Measurements from ENCODE around the gene GPR132.
A peak's percentile ranks its signal among the peaks of the same experiment; 100 is the strongest.

GPR132 gene

GRCh38 chr14:105020815-105021655 lies 44.2 kb downstream of the GPR132 start, which contains the start of gene CDCA4:
CDCA4 (minus strand) TSS chr14:105021083; CDS start chr14:105011929, 9,154 bp downstream.
- peak; percentile 97 for DNase-seq (ENCODE audit: low spot score)

- DNase-seq (ENCODE audit: low spot score) = peak; percentile 50
These were observed 45.1 kb downstream of the GPR132 start for GRCh38 chr14:105019861-105020814.

GRCh38 chr14:105018414-105018813 lies 46.8 kb downstream of the GPR132 start:
- DNase-seq (ENCODE audit: low spot score) = no peak

GRCh38 chr14:105015905-105016304 lies 49.3 kb downstream of the GPR132 start:
- no peak for DNase-seq (ENCODE audit: low spot score)

GRCh38 chr14:105015242-105015641 lies 50.0 kb downstream of the GPR132 start:
- DNase-seq (ENCODE audit: low spot score) = no peak

GRCh38 chr14:105014631-105015030 lies 50.6 kb downstream of the GPR132 start:
- no peak for DNase-seq (ENCODE audit: low spot score)

GRCh38 chr14:105014032-105014431 lies 51.2 kb downstream of the GPR132 start:
- DNase-seq (ENCODE audit: low spot score) = no peak

GRCh38 chr14:105013150-105013785 lies 52.0 kb downstream of the GPR132 start:
- peak; percentile 57 for DNase-seq (ENCODE audit: low spot score)

GRCh38 chr14:105012171-105012985 lies 52.9 kb downstream of the GPR132 start:
- DNase-seq (ENCODE audit: low spot score) = peak; percentile 45

GRCh38 chr14:105011312-105011990 lies 53.8 kb downstream of the GPR132 start:
- no peak for DNase-seq (ENCODE audit: low spot score)

GRCh38 chr14:105010891-105011291 lies 54.3 kb downstream of the GPR132 start:
- DNase-seq (ENCODE audit: low spot score) = no peak

GRCh38 chr14:105010106-105010505 lies 55.1 kb downstream of the GPR132 start:
- no peak for DNase-seq (ENCODE audit: low spot score)

- DNase-seq (ENCODE audit: low spot score) = no peak
These were observed 57.5 kb downstream of the GPR132 start for GRCh38 chr14:105007593-105008264.

GRCh38 chr14:105006831-105007592 lies 58.2 kb downstream of the GPR132 start:
- no peak for DNase-seq (ENCODE audit: low spot score)

- no peak for DNase-seq (ENCODE audit: low spot score)
These were observed 59.0 kb downstream of the GPR132 start for GRCh38 chr14:105005929-105006830.

GRCh38 chr14:105005329-105005928 lies 59.8 kb downstream of the GPR132 start:
- DNase-seq (ENCODE audit: low spot score) = no peak

All from kidney tubule cell (primary cell).